ENCODE results near the gene DRGX.

The DRGX gene

GRCh38 chr10:49362596-49363260, 33.2 kb downstream of the DRGX start:
- no peak overlapping the region for H3K27ac ChIP-seq (ENCODE audit: extremely low read depth, low read depth, low read length)

GRCh38 chr10:49361735-49362568, 33.9 kb downstream of the DRGX start:
- Histone ChIP-seq H3K4me3 (ENCODE audit: low read depth, low read length) (no peak overlapping the region), H3K9me3 (ENCODE audit: control insufficient read depth, insufficient read depth, low read depth, low read length) (no peaks in the 10 kb centered on the region), H3K4me1 (ENCODE audit: control insufficient read depth, insufficient read depth, low read length) (no peaks in the 10 kb centered on the region), H3K36me3 (ENCODE audit: control insufficient read depth in 2 of 2, insufficient read depth in 1 of 2, low read length in 2 of 2) (no peaks in the 10 kb centered on the region), H3K27ac (ENCODE audit: extremely low read depth, low read depth, low read length) (no peak overlapping the region)
- CTCF ChIA-PET = interaction anchor here (0.5 to 1.3 kb wide), 2 partner anchors 134 to 996 kb away, joined by 3 to 6 read pairs; no protein-coding TSS in a partner anchor
- POLR2A ChIA-PET = no interaction called here
- TF ChIP-seq SCRT2 (tag by site-specific recombination; IDR thresholded peaks at IDR 0.05) = no peak
- TF ChIP-seq ZNF266 (tag by site-specific recombination; IDR thresholded peaks at IDR 0.05; ENCODE audit: low read depth) = no peak
- TF ChIP-seq TCF7L2 (IDR thresholded peaks at IDR 0.05; ENCODE audit: borderline replicate concordance, low read depth, low read length) = no peak
- no peak for TF ChIP-seq ZNF350 (tag by site-specific recombination; IDR thresholded peaks at IDR 0.05)
- no peak for TF ChIP-seq TRIM28 (IDR thresholded peaks at IDR 0.05; ENCODE audit: borderline replicate concordance, low read length)
- TF ChIP-seq ZNF670 (tag by site-specific recombination; IDR thresholded peaks at IDR 0.05; ENCODE audit: low read depth) = no peak
- TF ChIP-seq, protein P1, sequence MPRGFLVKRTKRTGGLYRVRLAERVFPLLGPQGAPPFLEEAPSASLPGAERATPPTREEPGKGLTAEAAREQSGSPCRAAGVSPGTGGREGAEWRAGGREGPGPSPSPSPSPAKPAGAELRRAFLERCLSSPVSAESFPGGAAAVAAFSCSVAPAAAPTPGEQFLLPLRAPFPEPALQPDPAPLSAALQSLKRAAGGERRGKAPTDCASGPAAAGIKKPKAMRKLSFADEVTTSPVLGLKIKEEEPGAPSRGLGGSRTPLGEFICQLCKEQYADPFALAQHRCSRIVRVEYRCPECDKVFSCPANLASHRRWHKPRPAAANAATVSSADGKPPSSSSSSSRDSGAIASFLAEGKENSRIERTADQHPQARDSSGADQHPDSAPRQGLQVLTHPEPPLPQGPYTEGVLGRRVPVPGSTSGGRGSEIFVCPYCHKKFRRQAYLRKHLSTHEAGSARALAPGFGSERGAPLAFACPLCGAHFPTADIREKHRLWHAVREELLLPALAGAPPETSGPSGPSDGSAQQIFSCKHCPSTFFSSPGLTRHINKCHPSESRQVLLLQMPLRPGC (tag by site-specific recombination; IDR thresholded peaks at IDR 0.05) = no peak
- TF ChIP-seq ZNF157 (tag by site-specific recombination; IDR thresholded peaks at IDR 0.05) = no peak
- no peak for TF ChIP-seq ZNF76 (tag by site-specific recombination; IDR thresholded peaks at IDR 0.05; ENCODE audit: borderline replicate concordance, low read depth)
- TF ChIP-seq, protein P2, sequence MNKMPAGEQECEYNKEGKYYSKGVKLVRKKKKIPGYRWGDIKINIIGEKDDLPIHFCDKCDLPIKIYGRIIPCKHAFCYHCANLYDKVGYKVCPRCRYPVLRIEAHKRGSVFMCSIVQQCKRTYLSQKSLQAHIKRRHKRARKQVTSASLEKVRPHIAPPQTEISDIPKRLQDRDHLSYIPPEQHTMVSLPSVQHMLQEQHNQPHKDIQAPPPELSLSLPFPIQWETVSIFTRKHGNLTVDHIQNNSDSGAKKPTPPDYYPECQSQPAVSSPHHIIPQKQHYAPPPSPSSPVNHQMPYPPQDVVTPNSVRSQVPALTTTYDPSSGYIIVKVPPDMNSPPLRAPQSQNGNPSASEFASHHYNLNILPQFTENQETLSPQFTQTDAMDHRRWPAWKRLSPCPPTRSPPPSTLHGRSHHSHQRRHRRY (tag by site-specific recombination; IDR thresholded peaks at IDR 0.05) = no peak
- TF ChIP-seq REST (tag by site-specific recombination; IDR thresholded peaks at IDR 0.05) = no peak
- no peak for TF ChIP-seq ZNF629 (tag by site-specific recombination; IDR thresholded peaks at IDR 0.05)
- TF ChIP-seq ZNF548 (tag by site-specific recombination; IDR thresholded peaks at IDR 0.05) = no peak
- no peak for TF ChIP-seq ZNF146 (tag by site-specific recombination; IDR thresholded peaks at IDR 0.05)
- no peak for TF ChIP-seq ZBTB20 (tag by site-specific recombination; IDR thresholded peaks at IDR 0.05)
- TF ChIP-seq ZNF404 (tag by site-specific recombination; IDR thresholded peaks at IDR 0.05) = no peak
- no peak for TF ChIP-seq ZNF202 (tag by site-specific recombination; IDR thresholded peaks at IDR 0.05; ENCODE audit: borderline replicate concordance)
- no peak for TF ChIP-seq ZNF169 (tag by site-specific recombination; IDR thresholded peaks at IDR 0.05)
- TF ChIP-seq ZNF692 (tag by site-specific recombination; IDR thresholded peaks at IDR 0.05) = no peak
- TF ChIP-seq KLF7 (tag by site-specific recombination; IDR thresholded peaks at IDR 0.05; ENCODE audit: borderline replicate concordance) = no peak

More at GRCh38 chr10:49362596-49363260, 33.2 kb downstream of the DRGX start:
- POLR2A ChIA-PET = no interaction called here
- Histone ChIP-seq H3K9me3 (ENCODE audit: control insufficient read depth, insufficient read depth, low read depth, low read length) (no peaks in the 10 kb centered on the region), H3K4me3 (ENCODE audit: low read depth, low read length) (no peak overlapping the region), H3K36me3 (ENCODE audit: control insufficient read depth in 2 of 2, insufficient read depth in 1 of 2, low read length in 2 of 2) (no peaks in the 10 kb centered on the region), H3K4me1 (ENCODE audit: control insufficient read depth, insufficient read depth, low read length) (no peaks in the 10 kb centered on the region)
- 0 out of 2 replicates have a peak, but pooled peaks have one; percentile 21 for TF ChIP-seq ZIC2 (tag by site-specific recombination; IDR thresholded peaks at IDR 0.05)
- no peak for TF ChIP-seq ZNF624 (tag by site-specific recombination; IDR thresholded peaks at IDR 0.05)
- CTCF ChIA-PET = interaction anchor here (1.3 kb wide), 1 partner anchor 135 kb away, joined by 3 read pairs; no protein-coding TSS in a partner anchor

Data from HEK293 (cell line).